Peyer's patch (tissue), 4 donors: Measurements from ENCODE around the gene FAM47E.

Experiments
- POLR2A ChIP-seq, 2 donors: fragments of 450-650 bp; IDR thresholded peaks; one replicate each; pipeline ENCODE4 v1.5.1; 2017; ENCODE audit warnings: antibody characterized with exemption in 2 of 2, mild to moderate bottlenecking in 2 of 2, moderate library complexity in 2 of 2
- TF ChIP-seq, protein P1 (sequence below), 6 experiments: fragments of 450-650 bp in 4 of 6; fragments of 200-600 bp in 2 of 6; sonication (generic) in 1 of 6; IDR thresholded peaks; one replicate each; pipeline ENCODE4 v1.5.1; 2017 to 2019; ENCODE audit warnings: antibody characterized with exemption in 6 of 6, mild to moderate bottlenecking in 3 of 6, moderate library complexity in 1 of 6

GRCh38 chr4:76216975-76217814 lies 34.3 kb upstream of the FAM47E start:
- TF ChIP-seq, protein P1, sequence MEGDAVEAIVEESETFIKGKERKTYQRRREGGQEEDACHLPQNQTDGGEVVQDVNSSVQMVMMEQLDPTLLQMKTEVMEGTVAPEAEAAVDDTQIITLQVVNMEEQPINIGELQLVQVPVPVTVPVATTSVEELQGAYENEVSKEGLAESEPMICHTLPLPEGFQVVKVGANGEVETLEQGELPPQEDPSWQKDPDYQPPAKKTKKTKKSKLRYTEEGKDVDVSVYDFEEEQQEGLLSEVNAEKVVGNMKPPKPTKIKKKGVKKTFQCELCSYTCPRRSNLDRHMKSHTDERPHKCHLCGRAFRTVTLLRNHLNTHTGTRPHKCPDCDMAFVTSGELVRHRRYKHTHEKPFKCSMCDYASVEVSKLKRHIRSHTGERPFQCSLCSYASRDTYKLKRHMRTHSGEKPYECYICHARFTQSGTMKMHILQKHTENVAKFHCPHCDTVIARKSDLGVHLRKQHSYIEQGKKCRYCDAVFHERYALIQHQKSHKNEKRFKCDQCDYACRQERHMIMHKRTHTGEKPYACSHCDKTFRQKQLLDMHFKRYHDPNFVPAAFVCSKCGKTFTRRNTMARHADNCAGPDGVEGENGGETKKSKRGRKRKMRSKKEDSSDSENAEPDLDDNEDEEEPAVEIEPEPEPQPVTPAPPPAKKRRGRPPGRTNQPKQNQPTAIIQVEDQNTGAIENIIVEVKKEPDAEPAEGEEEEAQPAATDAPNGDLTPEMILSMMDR (IDR thresholded peaks at IDR 0.05), result no peak
- TF ChIP-seq POLR2A (IDR thresholded peaks at IDR 0.05), result no peak
